T47D (cell line): ENCODE measurements around the gene H2BK1.
A peak's percentile ranks its signal among the peaks of the same experiment; 100 is the strongest.

Experiments
- DNase-seq, 2 experiments: peaks; one replicate each; pipeline versions ENCODE4 v3.0.0 to v3.0.0-alpha.2; 2011 to 2012; ENCODE audit warnings: low read depth in 1 of 2, low spot score in 1 of 2
- JUND ChIP-seq: IDR thresholded peaks from 2 replicates; pipeline ENCODE4 v1.6.1; 2012; ENCODE audit warnings: low read depth
- in situ Hi-C: cut with HindIII; loops from 2 replicates; pipeline ENCODE4 v1.10.0; 2016; ENCODE audit warnings: low sequenced_read_pairs, low pct_unique_long_range_greater_than_20kb

The H2BK1 gene

DNA sequence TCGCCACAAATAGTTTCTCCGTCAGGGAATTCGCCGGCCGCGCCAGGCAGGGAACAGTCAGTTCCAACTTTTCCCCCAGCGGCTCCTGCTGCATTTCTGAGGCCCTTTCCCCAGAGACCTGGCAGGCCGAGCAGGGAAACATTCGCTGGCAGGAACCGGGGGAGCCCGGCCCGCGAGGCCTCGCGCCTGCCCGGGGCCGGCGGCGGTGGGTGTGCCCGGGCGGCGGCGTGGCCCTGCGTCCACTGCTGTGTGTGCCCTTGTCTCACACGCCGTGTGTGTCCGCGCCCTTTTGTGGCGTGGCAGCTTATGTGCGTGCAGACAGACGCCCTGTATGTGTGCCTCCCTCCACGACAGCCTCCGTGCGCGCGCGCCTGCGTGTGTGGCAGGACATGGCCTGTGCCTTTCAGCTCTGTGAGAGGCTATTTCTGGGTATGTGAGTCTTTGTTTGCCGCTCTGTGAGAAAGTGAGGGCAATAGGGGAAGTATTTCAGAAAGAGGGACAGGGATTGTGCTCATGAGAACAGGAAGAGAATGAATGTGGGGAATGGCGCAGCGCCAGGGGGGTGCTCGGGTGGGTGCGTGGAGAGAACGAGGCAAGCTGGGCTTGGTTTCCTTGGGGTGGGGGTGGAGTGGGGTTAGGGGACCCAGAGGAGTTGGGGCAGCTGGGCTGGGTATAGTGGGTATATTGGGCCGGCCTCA is 38.9 kb upstream of the H2BK1 start:
- in situ Hi-C loops = no loop called here
- peak; percentile 45 to 67 for DNase-seq

DNA sequence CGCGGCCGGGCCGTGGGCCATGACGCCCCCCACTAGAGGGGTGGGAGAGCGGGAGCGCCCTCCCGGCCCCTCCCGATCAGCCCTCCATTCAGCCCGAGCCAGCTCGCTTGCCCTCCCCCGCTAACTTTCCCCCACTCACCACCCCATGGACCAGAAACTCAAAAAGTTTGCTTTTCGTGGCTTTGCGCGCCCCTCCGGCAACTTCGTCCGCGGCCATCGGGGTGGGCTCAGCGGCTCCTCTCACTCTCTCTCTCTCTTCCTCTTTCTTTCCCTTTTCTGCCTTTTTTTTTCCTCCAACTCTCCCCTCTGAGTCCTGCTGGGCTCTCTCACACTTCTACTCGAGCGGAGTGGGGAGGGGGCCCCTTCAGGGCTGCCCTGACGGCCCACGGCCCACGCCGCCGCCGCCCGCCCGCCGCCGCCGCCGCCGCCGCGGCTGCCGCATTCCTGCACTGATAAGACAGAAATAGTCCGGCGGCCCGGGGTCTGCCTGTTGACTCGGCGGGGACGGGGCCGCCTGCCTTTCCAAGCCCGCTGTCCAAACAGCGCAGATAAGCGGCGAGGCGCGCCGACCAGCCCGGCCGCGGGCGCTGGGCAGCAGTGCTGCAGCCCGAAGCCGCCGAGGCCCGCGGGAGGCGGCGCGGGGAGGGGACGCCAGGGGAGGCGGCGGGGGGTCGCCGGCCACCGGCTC is 38.2 kb upstream of the H2BK1 start, which contains the start of gene SMARCD3:
Gene SMARCD3, minus strand, starts transcription at position 349 of the 688 bp plus-strand sequence. Its CDS starts 132 bp downstream, at position 217.
- TF ChIP-seq JUND = no peak
- peak in 1 of 2 experiments; percentile 72 for DNase-seq
- in situ Hi-C loops = no loop called here

More for the DNA sequence above, 38.9 kb upstream of the H2BK1 start:
- TF ChIP-seq JUND = no peak

GRCh38 chr7:151247611-151248345 is 37.5 kb upstream of the H2BK1 start:
- DNase-seq = no peak
- in situ Hi-C loops = no loop called here
- TF ChIP-seq JUND = no peak

DNA sequence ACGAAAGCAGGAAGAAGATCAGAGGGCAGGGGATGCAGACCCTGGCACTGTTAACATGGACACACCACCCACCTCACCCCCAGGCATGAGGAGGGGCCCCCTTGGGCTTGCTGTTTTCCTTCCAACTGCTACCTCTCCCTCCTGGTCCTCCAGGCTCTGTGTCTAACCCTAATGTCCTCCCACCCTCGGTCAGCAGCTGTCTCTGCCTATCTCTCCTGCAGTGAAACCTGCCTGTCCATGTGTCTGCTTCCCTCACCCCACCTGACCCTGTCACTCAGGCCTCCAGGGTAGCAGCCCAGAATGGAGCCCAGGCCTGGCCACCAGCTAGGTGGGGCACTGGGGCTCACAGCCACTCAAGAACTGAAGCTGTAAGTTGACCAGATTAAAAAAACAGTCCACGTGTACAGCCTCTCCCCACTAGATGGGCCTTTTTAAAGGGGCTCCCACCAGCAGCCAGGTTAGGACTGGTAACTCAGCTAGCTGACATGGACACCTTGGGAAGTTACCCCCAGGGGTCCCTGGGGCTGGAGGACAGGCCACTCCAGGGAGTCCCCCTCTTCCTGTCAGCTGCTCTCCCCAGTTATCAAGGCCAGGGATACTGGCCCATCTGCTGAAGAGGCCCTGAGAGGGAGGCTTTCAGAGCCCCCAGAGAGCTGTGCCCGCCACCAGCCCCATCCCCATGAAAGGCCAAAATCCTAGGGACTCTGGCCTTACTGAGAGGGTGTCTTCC is 36.7 kb upstream of the H2BK1 start:
- no peak for DNase-seq
- no peak for TF ChIP-seq JUND
- in situ Hi-C loops = no loop called here

DNA sequence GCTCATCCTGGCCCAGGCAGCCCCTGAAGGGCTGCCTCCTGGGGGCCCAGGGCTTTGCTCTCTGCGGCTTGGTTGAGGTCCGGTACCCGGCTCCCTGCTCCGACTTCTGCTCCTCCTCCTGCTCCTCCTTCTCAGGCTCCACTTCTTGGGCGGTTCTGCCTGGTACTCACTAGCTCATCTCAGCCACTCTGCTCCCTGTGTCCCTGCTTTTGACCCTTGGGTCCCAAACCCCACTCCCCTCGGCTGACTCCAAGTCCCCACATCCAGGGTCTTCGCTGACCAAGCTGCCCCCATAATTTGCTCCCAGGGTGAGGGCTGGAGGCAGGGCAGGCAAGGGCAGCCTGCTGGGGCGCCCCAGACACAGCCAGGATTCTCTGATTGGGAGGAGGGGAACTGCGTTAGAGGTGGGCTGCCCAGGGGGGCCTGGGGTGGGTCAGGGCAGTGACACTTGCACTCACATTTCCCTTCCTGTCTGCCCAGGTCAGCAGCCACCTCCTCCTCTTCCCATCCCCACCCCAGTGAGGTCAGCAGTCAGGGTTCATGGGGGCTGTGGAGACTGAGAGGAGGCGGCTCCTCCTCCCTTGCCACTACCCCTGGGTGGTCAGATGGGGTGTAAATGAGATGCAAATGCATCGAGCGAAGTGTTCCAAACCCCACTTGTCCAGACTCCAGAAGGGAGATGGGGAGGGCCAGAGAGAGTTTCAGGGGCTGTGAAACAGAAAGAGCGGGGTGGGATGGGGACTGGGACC is 36.0 kb upstream of the H2BK1 start:
- no peak for DNase-seq
- no peak for TF ChIP-seq JUND
- in situ Hi-C loops = no loop called here

- in situ Hi-C loops = no loop called here
- no peak for TF ChIP-seq JUND
- DNase-seq = no peak
These were observed 35.2 kb upstream of the H2BK1 start for GRCh38 chr7:151245360-151246101.

- no peak for DNase-seq
- TF ChIP-seq JUND = no peak
- in situ Hi-C loops = no loop called here
These were observed 34.6 kb upstream of the H2BK1 start for GRCh38 chr7:151244841-151245346.

GRCh38 chr7:151244196-151244840 is 34.0 kb upstream of the H2BK1 start:
- peak; percentile 38 to 59 for DNase-seq
- in situ Hi-C loops = no loop called here
- no peak for TF ChIP-seq JUND

- in situ Hi-C loops = no loop called here
- no peak for TF ChIP-seq JUND
- no peak for DNase-seq
These were observed 33.3 kb upstream of the H2BK1 start for GRCh38 chr7:151243408-151244195.

GRCh38 chr7:151243045-151243349 is 32.7 kb upstream of the H2BK1 start:
- in situ Hi-C loops = no loop called here
- TF ChIP-seq JUND = no peak
- no peak for DNase-seq
